WTC11 (cell line): ENCODE data around the gene PADI2. TPM values are rescaled to one million over a fixed set of nuclear protein-coding genes. Genes with fewer than 3 reads are reported as not detected.

Source experiments
- ATAC-seq: fragments of 200-7000 bp; cut with Tn5 transposase; 2 replicates; pipeline ENCODE4 v1.10.0; 2021; ENCODE audit warnings: mild to moderate bottlenecking, moderate library complexity
- CTCF ChIA-PET: fragments of 300-600 bp; sonication (Branson Sonifier 250); formaldehyde crosslinking; loops from one replicate; lab custom pipeline; 2021; ENCODE audit warnings: antibody characterized with exemption; lab: Charles Lee
- POLR2A ChIA-PET: fragments of 350-600 bp; sonication (Branson Sonifier 250); formaldehyde crosslinking; loops from one replicate; lab custom pipeline; 2021; ENCODE audit warnings: antibody characterized with exemption; lab: Charles Lee
- DNase-seq: peaks from one replicate; pipeline ENCODE4 v3.0.0; 2021; ENCODE audit warnings: low spot score
- H3K27ac Mint-ChIP-seq: 2 replicates; pipeline ENCODE4 v1.8.0; 2021; ENCODE audit warnings: mixed read lengths
- H3K27me3 Mint-ChIP-seq: 2 replicates; pipeline ENCODE4 v1.8.0; 2021; ENCODE audit warnings: low read depth, mild to moderate bottlenecking, moderate library complexity, mixed read lengths
- H3K36me3 Mint-ChIP-seq: 2 replicates; pipeline ENCODE4 v1.8.0; 2021; ENCODE audit warnings: mixed read lengths
- H3K4me1 Mint-ChIP-seq: 2 replicates; pipeline ENCODE4 v1.8.0; 2022; ENCODE audit warnings: mixed read lengths
- H3K4me3 Mint-ChIP-seq: 2 replicates; pipeline ENCODE4 v1.8.0; 2021; ENCODE audit warnings: mild to moderate bottlenecking, moderate library complexity, mixed read lengths
- H3K9me3 Mint-ChIP-seq: 2 replicates; pipeline ENCODE4 v1.8.0; 2021; ENCODE audit warnings: mixed read lengths
- ATF3 ChIP-seq: sonication (generic); formaldehyde crosslinking; conservative IDR thresholded peaks from 2 replicates; pipeline ENCODE4 v1.8.1; 2022; ENCODE audit warnings: mild to moderate bottlenecking, missing genetic modification reagents
- CREM ChIP-seq: sonication (generic); formaldehyde crosslinking; IDR thresholded peaks from 2 replicates; pipeline ENCODE4 v1.8.1; 2022; ENCODE audit warnings: mild to moderate bottlenecking, missing genetic modification reagents, moderate library complexity
- E2F1 ChIP-seq: sonication (generic); formaldehyde crosslinking; IDR thresholded peaks from 2 replicates; pipeline ENCODE4 v1.8.0; 2022; ENCODE audit warnings: mild to moderate bottlenecking, missing genetic modification reagents
- ETV6 ChIP-seq: sonication (generic); formaldehyde crosslinking; IDR thresholded peaks from 2 replicates; pipeline ENCODE4 v1.8.1; 2022; ENCODE audit warnings: mild to moderate bottlenecking, missing genetic modification reagents
- MAX ChIP-seq: sonication (generic); formaldehyde crosslinking; IDR thresholded peaks from 2 replicates; pipeline ENCODE4 v1.8.0; 2022; ENCODE audit warnings: mild to moderate bottlenecking, missing genetic modification reagents
- NFATC4 ChIP-seq: fragments of 250-450 bp; sonication (Bioruptor Pico); IDR thresholded peaks from 2 replicates; pipeline ENCODE4 v1.9.0; 2021; ENCODE audit warnings: mild to moderate bottlenecking
- NFYB ChIP-seq: sonication (generic); formaldehyde crosslinking; conservative IDR thresholded peaks from 2 replicates; pipeline ENCODE4 v1.8.0; 2022; ENCODE audit warnings: low read depth, missing genetic modification reagents
- NR3C1 ChIP-seq: sonication (generic); formaldehyde crosslinking; conservative IDR thresholded peaks from 2 replicates; pipeline ENCODE4 v1.8.1; 2023; ENCODE audit warnings: low read depth, mild to moderate bottlenecking, missing genetic modification reagents
- OVOL2 ChIP-seq: fragments of 250-450 bp; sonication (Bioruptor Pico); IDR thresholded peaks from 2 replicates; pipeline ENCODE4 v1.9.0; 2021; ENCODE audit warnings: mild to moderate bottlenecking, borderline replicate concordance
- TEAD4 ChIP-seq: sonication (generic); formaldehyde crosslinking; IDR thresholded peaks from 2 replicates; pipeline ENCODE4 v1.8.0; 2022; ENCODE audit warnings: mild to moderate bottlenecking, missing genetic modification reagents
- USF1 ChIP-seq: sonication (generic); formaldehyde crosslinking; IDR thresholded peaks from 2 replicates; pipeline ENCODE4 v1.8.0; 2022; ENCODE audit warnings: mild to moderate bottlenecking, missing genetic modification reagents
- ZNF232 ChIP-seq: sonication (generic); formaldehyde crosslinking; IDR thresholded peaks from 2 replicates; pipeline ENCODE4 v1.8.0; 2022; ENCODE audit warnings: mild to moderate bottlenecking, missing genetic modification reagents
- ZNF263 ChIP-seq: sonication (generic); formaldehyde crosslinking; IDR thresholded peaks from 2 replicates; pipeline ENCODE4 v1.8.1; 2022; ENCODE audit warnings: low read depth, mild to moderate bottlenecking, moderate library complexity, missing genetic modification reagents
- ZNF423 ChIP-seq: fragments of 250-450 bp; sonication (Bioruptor Pico); IDR thresholded peaks from 2 replicates; pipeline ENCODE4 v2.1.2; 2022; ENCODE audit warnings: mild to moderate bottlenecking, moderate library complexity
- total RNA-seq: library from RNA; stranded (reverse); gene quantifications from 3 replicates; pipeline ENCODE4 v1.2.3, GENCODE V29; 2021
- TF ChIP-seq, protein P1 (sequence below): fragments of 250-450 bp; sonication (Bioruptor Pico); IDR thresholded peaks from 2 replicates; pipeline ENCODE4 v1.9.0; 2021; ENCODE audit warnings: mild to moderate bottlenecking
- TF ChIP-seq, protein P2 (sequence below): fragments of 250-450 bp; sonication (Bioruptor Pico); IDR thresholded peaks from 2 replicates; pipeline ENCODE4 v1.9.0; 2021; ENCODE audit warnings: mild to moderate bottlenecking
- TF ChIP-seq, protein P3 (sequence below): sonication (generic); formaldehyde crosslinking; IDR thresholded peaks from 2 replicates; pipeline ENCODE4 v1.8.1; 2023; ENCODE audit warnings: mild to moderate bottlenecking, moderate library complexity, missing genetic modification reagents
- TF ChIP-seq, protein P4 (sequence below): sonication (generic); formaldehyde crosslinking; IDR thresholded peaks from 2 replicates; pipeline ENCODE4 v1.8.1; 2022; ENCODE audit warnings: low read depth, missing genetic modification reagents, borderline replicate concordance

The PADI2 gene
- total RNA-seq, 1 experiment from 2014 or later: 3.8 TPM

GRCh38 chr1:17082761-17083160 is 36.5 kb downstream of the PADI2 start:
- Mint-ChIP-seq H3K9me3 (0 out of 2 replicates have a peak, but pooled peaks cover 3% of the 10 kb centered on the region), H3K4me3 (no peak overlapping the region), H3K27ac (no peak overlapping the region), H3K36me3 (no peaks in the 10 kb centered on the region), H3K4me1 (no peaks in the 10 kb centered on the region), H3K27me3 (no peaks in the 10 kb centered on the region; the same call in 1 of the 2 replicates)
- DNase-seq (no peak), ATAC-seq (no peak)
- TF ChIP-seq ATF3 (CRISPR knock-in tag) (no peak), E2F1 (CRISPR knock-in tag) (no peak), TEAD4 (CRISPR knock-in tag) (no peak), ETV6 (no peak), MAX (CRISPR knock-in tag) (no peak), ZNF263 (CRISPR knock-in tag) (no peak), NFYB (CRISPR knock-in tag) (no peak), NFATC4 (CRISPR knock-in tag) (no peak), ZNF423 (CRISPR knock-in tag) (no peak), ZNF232 (CRISPR knock-in tag) (no peak), OVOL2 (CRISPR knock-in tag) (no peak), NR3C1 (CRISPR knock-in tag) (no peak), CREM (CRISPR knock-in tag) (no peak)
- TF ChIP-seq, protein P1, sequence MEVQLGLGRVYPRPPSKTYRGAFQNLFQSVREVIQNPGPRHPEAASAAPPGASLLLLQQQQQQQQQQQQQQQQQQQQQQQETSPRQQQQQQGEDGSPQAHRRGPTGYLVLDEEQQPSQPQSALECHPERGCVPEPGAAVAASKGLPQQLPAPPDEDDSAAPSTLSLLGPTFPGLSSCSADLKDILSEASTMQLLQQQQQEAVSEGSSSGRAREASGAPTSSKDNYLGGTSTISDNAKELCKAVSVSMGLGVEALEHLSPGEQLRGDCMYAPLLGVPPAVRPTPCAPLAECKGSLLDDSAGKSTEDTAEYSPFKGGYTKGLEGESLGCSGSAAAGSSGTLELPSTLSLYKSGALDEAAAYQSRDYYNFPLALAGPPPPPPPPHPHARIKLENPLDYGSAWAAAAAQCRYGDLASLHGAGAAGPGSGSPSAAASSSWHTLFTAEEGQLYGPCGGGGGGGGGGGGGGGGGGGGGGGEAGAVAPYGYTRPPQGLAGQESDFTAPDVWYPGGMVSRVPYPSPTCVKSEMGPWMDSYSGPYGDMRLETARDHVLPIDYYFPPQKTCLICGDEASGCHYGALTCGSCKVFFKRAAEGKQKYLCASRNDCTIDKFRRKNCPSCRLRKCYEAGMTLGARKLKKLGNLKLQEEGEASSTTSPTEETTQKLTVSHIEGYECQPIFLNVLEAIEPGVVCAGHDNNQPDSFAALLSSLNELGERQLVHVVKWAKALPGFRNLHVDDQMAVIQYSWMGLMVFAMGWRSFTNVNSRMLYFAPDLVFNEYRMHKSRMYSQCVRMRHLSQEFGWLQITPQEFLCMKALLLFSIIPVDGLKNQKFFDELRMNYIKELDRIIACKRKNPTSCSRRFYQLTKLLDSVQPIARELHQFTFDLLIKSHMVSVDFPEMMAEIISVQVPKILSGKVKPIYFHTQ (CRISPR knock-in tag): no peak
- TF ChIP-seq, protein P2, sequence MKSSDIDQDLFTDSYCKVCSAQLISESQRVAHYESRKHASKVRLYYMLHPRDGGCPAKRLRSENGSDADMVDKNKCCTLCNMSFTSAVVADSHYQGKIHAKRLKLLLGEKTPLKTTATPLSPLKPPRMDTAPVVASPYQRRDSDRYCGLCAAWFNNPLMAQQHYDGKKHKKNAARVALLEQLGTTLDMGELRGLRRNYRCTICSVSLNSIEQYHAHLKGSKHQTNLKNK (CRISPR knock-in tag): no peak
- TF ChIP-seq, protein P3, sequence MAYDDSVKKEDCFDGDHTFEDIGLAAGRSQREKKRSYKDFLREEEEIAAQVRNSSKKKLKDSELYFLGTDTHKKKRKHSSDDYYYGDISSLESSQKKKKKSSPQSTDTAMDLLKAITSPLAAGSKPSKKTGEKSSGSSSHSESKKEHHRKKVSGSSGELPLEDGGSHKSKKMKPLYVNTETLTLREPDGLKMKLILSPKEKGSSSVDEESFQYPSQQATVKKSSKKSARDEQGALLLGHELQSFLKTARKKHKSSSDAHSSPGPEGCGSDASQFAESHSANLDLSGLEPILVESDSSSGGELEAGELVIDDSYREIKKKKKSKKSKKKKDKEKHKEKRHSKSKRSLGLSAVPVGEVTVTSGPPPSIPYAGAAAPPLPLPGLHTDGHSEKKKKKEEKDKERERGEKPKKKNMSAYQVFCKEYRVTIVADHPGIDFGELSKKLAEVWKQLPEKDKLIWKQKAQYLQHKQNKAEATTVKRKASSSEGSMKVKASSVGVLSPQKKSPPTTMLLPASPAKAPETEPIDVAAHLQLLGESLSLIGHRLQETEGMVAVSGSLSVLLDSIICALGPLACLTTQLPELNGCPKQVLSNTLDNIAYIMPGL (CRISPR knock-in tag): no peak
- CTCF ChIA-PET: no interaction called here
- POLR2A ChIA-PET: interaction anchor here (0.5 kb wide), 1 partner anchor 21 kb away, joined by 3 read pairs; no protein-coding TSS in a partner anchor

DNA sequence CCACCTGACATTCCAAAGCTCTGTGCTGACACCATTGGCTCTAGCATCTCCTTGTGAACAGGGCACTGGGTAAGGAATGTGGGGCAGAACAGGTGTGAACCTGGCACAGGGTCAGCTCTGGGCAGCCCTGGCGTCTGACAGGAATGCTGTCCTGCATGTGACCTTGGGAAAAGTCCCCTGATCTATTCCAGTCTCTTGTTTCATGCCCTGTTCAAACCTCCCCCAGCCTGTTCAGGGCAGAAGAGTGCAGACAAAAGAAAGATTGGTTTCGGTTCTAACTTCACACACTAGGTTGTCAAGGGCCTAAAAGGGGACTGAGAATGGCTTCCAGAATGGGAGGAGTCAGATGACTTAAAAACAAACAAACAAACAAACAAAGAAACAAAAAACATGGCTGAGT is 37.8 kb downstream of the PADI2 start:
- Mint-ChIP-seq H3K27ac (no peak overlapping the region; the same call in 1 of the 2 replicates), H3K9me3 (0 out of 2 replicates have a peak, but pooled peaks cover 3% of the 10 kb centered on the region), H3K36me3 (no peaks in the 10 kb centered on the region), H3K4me1 (0 out of 2 replicates have a peak, but pooled peaks cover 3% of the 10 kb centered on the region), H3K27me3 (no peaks in the 10 kb centered on the region; the same call in 1 of the 2 replicates), H3K4me3 (no peak overlapping the region)
- POLR2A ChIA-PET: no interaction called here
- TF ChIP-seq USF1 (CRISPR knock-in tag): no peak
- no peak for TF ChIP-seq ZNF423 (CRISPR knock-in tag)
- TF ChIP-seq, protein P4, sequence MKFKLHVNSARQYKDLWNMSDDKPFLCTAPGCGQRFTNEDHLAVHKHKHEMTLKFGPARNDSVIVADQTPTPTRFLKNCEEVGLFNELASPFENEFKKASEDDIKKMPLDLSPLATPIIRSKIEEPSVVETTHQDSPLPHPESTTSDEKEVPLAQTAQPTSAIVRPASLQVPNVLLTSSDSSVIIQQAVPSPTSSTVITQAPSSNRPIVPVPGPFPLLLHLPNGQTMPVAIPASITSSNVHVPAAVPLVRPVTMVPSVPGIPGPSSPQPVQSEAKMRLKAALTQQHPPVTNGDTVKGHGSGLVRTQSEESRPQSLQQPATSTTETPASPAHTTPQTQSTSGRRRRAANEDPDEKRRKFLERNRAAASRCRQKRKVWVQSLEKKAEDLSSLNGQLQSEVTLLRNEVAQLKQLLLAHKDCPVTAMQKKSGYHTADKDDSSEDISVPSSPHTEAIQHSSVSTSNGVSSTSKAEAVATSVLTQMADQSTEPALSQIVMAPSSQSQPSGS (CRISPR knock-in tag): no peak
- no peak for TF ChIP-seq MAX (CRISPR knock-in tag)
- no peak for ATAC-seq
- CTCF ChIA-PET: no interaction called here
- DNase-seq: no peak
